GM21825 (cell line): ENCODE data around the gene SLC66A2.
"Not testable (repeated sequence)": the region's sequence is repeated elsewhere in the genome, so short reads cannot be mapped to it uniquely, and the experiment has no call there.

ENCODE experiments used
- ATAC-seq: cut with Tn5 transposase; IDR thresholded peaks from one replicate; pipeline ENCODE4 v1.9.1; 2021; ENCODE audit warnings: mild to moderate bottlenecking, moderate library complexity; ENCODE audit not compliant: unreplicated experiment

Gene SLC66A2

GRCh38 chr18:79951545-79952455 lies at the start of gene SLC66A2:
TSS of gene SLC66A2 (minus strand) at chr18:79951653. CDS start at chr18:79950926, 727 bp downstream.
- ATAC-seq, result peak; percentile 83

DNA sequence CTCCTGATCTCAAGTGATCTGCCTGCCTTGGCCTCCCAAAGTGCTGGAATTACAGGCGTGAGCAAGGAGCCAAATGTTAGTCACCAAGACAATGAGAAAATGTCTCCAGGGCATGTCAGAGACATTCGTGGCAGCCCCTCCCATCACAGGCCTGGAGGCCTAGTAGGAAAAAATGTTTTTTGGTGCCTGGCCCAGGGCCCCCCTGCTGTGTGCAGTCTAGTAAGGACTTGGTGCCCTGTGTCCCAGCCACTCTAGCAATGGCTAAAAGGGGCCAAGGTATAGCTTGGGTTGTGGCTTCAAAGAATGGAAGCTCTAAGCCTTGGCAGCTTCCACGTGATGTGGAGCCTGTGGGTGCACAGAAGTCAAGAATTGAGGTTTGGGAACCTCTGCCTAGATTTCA lies 49.4 kb upstream of the SLC66A2 start:
- no peak for ATAC-seq

GRCh38 chr18:79999701-80000100 lies 48.2 kb upstream of the SLC66A2 start:
- ATAC-seq, result not testable (repeated sequence)

- no peak for ATAC-seq
Observed at GRCh38 chr18:79991494-79991893, 40.0 kb upstream of the SLC66A2 start.

DNA sequence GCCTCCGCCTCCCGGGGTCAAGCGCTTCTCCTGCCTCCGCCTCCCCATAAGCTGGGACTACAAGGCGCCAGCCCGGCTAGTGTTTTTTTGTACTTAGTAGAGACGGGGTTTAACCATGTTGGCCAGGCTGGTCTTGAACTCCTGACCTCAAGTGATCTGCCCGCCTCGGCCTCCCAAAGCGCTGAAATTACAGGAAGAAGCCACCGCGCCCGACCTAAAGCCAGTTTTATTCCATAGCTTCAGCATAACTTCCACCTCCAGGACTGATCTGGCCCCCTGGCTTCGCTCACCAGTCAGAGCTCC lies 37.7 kb upstream of the SLC66A2 start:
- no peak for ATAC-seq

GRCh38 chr18:79988451-79989194 lies 37.2 kb upstream of the SLC66A2 start, which contains the start of gene TXNL4A:
TSS of gene TXNL4A (minus strand) at chr18:79988563. CDS start at chr18:79988392, 171 bp downstream.
- ATAC-seq, result peak; percentile 96

GRCh38 chr18:79988071-79988450 lies 36.6 kb upstream of the SLC66A2 start:
- ATAC-seq, result peak; percentile 57

DNA sequence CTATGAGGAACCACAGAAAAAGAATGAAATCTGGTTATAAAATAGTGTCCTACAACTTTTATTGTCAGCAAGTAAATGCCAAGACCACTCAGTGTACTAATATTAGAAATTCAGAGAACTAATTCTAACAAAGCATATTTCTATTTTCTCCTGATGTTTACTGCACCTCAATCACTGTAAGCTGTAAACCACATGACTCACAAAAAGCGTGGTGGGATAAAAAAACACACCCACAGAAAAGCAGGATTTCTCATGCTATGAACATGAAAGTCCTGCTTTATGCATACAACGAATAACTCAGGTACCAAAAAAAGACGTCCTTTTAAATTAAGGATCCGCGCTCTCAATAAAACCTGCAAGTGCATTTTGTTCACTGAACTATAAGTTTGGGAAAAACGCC lies 36.1 kb upstream of the SLC66A2 start:
- ATAC-seq, result no peak

DNA sequence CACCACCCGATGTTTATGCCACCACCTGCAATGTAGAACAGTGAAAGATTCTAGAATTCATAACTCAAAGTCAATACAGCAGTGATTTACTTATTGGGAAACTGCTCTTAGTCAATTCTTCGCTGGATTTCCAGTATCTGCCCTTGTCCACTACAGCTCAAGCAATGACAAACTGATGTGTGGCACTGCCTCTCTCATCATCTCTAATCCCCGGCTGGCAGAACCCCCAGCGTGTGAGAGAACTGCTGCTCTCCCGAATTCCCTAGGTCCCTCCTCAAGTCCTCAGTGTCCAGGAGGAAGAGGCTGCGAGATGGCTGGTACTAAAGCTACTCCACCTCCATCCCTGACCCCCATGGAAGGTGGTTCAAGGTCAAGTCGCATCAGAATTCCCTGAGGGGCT lies 35.3 kb upstream of the SLC66A2 start:
- ATAC-seq, result no peak

DNA sequence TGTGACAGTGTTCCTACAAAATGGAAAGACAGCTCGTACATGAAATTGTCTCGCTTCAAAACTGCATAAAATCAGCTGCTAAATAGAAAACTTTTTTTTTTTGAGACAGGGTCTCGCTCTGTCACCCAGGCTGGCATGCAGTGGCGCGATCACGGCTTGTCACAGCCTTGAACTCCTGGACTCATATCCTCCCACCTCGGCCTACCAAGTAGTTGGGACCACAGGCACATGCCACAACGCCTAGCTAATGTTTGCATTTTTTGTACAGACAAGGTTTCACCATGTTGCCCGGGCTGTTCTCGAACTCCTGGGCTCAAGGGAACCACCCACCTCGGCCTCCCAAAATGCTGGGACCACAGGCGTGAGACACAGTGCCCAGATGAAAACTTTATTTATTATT lies 33.7 kb upstream of the SLC66A2 start:
- no peak for ATAC-seq

DNA sequence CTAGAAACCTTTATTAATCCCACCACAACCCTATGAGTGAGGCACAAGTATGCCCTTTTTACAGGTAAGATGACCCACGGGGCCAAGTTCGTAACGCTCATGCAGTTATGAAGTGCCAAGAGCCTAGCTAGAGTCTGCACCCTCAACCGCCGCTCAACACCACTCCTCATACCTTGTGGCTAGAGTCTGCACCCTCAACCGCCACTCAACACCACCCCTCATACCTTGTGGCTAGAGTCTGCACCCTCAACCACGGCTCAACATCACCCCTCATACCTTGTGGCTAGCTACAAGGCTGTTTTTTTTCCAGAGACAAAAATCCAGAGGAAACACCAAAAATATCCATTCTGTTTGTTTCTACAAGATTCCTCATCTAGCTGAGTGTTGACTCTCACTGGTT lies 32.3 kb upstream of the SLC66A2 start:
- no peak for ATAC-seq

DNA sequence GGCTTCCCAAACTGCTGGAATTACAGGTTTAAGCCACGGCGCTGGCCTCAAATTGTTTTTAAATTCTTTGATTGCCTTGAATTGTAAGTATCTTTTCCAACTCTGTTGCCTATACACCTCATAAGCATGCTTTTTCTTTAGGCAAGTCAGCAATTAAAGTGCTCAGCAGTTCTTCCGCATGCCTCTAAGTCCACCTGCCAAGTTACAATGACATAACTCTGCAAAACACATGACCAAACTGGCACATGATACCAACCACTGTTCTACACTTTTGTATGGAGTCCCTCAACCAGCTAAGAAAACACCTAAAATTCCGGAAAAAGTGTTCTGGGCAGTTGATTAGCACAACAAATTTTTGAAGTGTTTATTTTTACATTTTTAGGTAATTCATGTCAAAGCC lies 31.8 kb upstream of the SLC66A2 start:
- ATAC-seq, result no peak

DNA sequence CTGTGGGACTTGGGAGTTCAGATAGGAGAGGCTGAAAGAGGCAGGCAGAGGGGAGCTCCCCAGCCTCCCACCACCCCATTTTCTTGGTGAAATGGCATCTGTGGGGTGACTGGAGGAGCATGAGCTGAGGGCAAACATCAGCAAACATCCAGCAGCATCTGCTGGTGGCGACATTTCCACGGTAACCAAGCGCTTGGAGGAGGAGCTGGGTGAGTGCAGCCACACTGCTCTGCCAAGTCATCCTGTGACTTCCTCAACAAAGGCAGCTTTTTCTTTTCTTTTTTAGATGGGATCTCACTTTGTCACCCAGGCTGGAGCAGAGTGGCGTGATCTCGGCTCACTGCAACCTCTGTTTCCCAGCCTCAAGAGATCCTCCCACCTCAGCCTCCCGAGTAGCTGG lies 31.3 kb upstream of the SLC66A2 start:
- no peak for ATAC-seq

DNA sequence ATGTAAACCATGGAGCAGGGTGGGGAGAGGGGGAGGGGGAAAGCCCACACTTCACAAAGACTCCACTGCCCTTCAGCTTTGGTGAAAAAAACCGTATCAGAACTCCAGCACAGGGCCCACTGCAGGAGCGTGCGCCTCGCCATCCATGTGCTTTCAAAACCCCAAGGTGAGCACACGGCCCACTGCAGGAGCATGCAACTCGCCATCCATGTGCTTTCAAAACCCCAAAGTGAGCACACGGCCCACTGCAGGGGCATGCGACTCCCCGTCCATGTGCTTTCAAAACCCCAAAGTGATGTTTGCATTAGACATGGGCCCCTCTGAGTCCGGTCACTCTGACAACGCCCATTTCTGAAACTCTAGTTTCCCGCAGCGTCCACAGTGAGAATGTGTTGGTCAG lies 29.1 kb upstream of the SLC66A2 start:
- no peak for ATAC-seq

GRCh38 chr18:79979843-79980242 lies 28.4 kb upstream of the SLC66A2 start:
- ATAC-seq, result no peak

DNA sequence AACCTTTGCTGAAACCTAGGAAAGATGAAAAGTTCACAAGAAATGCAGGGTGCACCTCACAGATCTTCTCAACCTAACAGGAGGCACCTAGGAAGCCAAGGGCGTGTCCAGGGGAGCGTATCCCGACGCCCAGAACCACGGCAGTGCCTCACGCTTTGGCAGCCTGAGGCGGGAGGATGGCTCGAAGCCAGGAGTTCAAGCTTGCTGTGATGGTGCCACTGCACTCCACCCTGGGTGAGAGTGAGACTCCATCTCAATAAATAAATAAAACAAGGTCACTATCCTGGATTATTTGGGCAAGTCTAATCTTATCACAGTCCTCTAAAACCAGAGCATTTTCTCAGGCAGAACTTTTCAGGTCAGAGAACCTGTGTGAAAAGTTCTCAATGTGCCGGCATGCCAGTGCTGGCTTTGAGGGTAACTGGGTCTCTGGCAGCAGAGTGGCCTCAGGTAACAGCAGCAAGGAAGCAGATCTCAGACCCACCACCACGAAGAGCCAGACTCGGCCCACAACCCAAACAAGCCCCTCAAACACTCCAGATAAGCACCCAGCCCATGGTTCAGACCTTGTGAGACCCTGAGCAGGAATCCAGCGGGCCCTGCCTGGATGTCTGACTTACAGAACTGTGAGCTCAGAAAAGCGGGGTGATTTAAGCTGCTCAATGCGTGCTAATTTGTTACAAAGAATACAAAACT lies 24.7 kb upstream of the SLC66A2 start:
- ATAC-seq, result no peak

DNA sequence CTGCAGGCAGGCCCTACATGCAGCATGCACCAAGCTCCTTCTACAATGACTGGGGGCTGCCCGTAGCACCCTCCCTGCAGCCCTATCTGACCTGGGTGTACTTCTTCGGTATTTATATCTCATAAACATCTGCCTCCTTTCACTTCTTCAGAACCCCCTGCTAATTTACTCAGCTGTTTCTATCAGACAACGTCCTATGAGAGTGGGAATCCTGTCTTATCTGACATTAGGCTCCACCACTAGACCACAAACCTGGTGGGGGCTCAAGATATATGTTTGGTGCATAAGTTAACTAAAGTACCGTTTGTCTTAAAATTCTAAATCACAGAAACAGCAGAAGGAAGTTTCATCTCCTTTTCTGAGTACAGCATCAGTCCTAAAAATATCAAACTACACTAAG lies 23.6 kb upstream of the SLC66A2 start:
- no peak for ATAC-seq

GRCh38 chr18:79974025-79974654 lies 22.7 kb upstream of the SLC66A2 start:
- no peak for ATAC-seq

- ATAC-seq, result no peak
Observed at GRCh38 chr18:79973517-79973916, 22.1 kb upstream of the SLC66A2 start.

- no peak for ATAC-seq
Observed at GRCh38 chr18:79972720-79973119, 21.3 kb upstream of the SLC66A2 start.

- no peak for ATAC-seq
Observed at GRCh38 chr18:79971986-79972385, 20.5 kb upstream of the SLC66A2 start.
